DMS 273 treated with DMSO at 0.1 percent for 48 hours (cell line): Measurements from ENCODE around the gene MPEG1.

Experiments used
- DNase-seq: peaks from one replicate; lab custom pipeline; 2025; lab: John Stamatoyannopoulos, UW

Gene MPEG1

DNA sequence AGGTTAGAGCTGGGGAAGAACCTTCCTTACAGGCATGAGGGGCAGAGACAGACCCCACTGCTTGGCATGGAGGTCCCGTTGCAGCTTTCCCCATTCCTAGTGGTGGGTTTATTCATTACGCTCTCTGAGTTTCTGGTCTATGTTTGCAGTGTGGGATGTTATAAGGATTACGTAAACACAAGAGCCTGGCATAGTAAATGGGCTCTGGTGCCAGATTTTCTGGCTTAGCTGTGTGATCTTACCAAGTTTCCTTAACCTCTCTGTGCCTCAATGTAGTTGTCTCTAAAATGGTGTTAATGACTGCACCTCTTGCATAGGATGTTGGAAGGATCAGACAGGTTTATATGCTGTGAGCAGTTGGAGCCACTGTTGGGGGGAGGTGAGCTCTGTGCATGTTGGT, 25.7 kb downstream of the MPEG1 start:
- DNase-seq = no peak

DNA sequence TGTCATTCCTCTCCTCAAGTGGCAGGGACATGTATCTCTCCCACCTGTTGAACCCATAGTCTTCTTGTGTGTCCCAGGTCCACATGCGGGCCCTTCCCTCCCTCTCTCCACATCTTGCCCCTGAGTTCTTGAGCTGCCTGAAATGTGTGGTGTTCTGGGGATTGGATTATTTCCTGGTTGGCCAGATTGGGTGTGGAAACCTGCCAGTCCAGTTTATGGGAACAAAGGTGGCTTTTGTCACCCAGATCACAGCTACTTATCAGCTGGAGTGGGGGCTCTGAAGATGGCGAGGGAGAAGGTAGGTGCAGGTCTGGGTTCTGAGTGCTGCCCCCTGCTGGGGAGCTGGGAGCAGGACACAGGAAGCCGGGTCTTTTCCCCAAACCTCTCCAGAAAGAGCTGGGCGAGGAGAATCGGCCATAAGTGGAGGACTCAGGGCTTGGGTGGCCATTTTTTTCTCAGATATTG, 26.6 kb downstream of the MPEG1 start:
- no peak for DNase-seq

DNA sequence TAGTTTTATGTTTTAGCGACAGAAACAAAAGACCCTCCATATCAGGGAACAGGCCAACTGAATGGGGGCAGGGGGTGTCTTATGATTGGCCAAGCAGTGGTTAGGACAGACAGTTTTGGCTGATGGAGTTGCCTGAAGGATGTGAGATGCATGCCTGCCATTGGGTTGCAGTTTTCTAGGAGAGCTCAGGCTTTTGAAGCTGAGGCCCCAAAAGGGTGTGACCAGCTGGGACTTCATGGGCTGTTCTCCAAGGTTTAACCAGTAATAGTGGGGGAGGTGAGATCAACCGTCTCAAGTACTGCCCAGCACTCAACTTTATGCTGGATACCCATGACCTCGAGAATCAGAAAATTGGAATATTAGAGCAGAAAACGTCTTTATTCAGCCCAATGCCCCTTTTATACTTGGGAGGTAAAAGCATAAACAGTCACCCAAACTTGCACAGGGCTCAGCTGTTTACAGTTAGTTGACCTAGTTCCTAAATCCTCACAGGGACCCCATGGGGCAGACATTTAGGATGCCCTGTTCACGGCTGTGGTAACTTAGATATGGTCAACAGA, 27.3 kb downstream of the MPEG1 start:
- DNase-seq = no peak

DNA sequence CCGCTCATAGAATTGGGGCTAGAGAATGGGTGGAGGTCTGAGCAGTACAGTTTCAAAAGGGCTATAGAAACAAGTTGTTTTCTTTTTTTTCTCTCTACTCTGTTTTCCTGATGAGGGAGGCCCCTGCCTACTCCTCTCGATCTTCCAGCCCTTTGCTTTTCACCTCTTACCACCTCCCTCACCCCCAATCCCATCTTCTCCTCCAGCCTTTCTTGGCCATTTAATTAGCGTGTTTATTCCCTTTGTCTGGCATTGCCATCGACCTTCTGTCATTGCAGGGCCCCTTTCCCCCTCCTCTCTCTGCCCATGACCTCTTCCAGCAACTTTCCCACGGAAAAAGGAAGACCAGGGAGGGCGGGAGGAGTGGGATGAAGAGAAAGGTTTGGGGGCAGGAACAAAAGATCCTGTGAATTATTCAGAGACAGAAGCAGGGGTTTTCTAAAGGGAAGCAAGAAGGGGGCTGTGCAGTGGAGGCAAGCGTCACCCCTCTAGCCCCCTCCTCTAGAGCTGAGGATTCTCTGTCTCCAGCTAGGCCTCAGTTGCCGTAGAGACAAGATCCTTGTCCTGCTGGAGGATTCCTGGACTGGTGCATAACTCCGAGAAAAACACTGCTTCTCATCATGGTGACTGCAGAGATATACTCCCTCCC, 27.9 kb downstream of the MPEG1 start:
- no peak for DNase-seq

DNA sequence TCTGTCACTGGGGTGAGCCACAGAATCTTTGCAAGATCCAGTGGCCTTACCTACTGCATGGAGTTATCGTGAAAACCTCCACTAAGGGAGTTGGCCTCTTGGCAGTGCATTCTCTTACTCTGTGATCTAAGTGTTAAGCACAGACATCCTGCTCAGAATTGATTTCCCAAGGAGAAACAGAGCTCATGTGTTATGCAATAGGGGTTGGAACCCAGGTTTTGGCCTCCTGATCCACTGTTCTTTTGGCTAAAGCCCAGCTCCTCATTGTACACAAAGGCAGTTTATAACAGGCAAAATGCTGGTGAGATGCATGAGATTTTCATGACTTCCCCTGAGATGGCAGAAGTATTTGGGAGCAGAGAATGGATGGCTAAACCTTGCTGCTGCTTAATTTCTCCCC, 29.0 kb downstream of the MPEG1 start:
- no peak for DNase-seq

DNA sequence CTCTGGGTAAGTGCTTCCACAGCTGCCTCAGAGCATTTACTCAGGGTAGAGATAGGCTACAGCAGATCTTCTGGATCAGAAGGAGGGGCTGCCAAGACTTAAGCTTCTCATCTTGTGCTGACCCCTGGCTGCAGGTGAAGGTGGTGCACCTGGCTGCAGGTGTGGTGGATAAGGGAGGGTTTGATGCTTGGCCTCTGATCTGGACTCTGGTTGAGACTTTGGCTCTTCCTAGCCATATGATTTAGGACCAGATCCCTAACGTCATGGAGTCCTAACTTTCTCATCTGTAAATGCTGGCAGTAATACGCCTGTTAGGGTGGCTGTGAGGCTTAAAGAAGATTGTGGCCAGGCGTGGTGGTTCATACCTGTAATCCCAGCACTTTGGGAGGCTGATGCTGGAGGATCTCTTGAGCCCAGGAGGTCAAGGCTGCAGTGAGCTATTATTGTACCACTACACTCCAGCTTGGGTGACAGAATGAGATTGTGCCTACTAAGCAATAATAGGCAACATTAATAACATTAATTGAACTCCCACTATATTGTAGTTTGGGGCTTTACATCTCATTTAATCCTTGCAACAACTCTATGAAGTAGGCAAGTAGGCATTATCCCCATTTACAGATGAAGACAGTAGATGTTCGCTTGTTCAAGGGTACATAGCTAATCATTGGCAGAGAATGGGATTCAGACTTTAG, 30.1 kb downstream of the MPEG1 start:
- DNase-seq = no peak

DNA sequence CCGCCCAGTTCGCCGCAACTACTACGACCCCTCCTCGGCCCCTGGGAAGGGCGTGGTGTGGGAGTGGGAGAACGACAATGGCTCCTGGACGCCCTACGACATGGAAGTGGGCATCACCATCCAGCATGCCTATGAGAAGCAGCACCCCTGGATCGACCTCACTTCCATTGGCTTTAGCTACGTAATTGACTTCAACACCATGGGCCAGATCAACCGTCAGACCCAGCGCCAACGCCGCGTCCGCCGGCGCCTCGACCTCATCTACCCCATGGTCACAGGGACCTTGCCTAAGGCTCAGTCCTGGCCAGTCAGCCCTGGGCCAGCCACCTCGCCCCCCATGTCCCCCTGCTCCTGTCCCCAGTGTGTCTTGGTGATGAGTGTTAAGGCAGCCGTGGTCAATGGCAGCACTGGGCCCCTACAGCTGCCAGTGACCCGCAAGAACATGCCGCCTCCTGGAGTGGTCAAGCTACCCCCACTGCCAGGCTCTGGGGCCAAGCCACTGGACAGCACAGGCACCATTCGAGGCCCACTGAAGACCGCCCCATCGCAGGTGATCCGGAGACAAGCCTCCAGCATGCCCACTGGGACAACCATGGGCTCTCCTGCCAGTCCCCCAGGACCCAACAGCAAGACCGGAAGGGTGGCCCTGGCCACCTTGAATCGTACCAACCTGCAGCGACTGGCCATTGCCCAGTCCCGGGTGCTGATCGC, 30.8 kb downstream of the MPEG1 start:
- DNase-seq = no peak

DNA sequence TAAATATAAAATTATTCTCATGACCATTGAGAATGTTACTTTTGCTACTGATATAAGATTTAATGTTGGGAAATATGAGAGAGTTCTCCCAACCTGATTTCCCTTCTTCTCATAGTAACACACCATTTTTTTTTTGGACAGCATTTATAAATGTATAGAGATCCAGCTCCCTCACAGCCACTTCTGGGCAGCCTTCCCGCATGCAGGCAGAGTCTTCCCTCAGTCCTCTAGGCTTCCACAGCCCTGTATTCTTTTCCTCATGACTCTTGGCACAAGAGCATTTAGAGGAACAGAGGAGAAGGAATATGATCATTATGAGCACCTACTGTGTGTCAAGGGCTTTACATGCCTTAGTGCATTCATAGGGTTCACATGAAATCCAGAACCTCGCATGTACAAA, 31.8 kb downstream of the MPEG1 start:
- no peak for DNase-seq

DNA sequence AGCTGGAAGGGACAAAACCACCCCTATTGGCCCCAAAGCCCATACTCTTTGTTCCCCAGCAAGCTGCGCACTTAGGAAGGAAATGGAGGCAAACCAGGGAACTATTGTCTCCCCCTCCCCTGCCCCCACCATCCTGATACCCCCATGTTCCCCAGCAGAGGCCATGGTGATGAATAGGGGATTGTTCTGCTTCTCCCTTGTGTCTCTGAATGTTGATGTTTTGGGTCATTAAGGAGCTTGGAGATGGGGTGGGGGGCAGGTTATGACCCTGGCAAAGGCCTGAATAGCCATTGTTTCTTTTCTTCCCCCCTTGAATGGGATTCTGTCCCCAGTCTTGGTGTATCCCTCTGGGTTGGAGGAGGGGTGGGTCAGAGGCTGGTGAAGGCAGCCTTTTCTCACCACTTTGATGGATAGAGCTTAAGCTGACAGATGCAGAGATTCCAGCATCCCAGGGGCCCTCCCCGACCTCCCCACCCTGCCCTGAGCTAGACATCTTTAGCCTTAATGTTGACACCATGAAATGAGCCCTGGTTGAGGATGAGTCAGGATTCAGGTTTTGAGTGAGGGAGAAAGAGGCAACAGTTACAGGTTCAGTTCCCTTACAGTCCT, 32.5 kb downstream of the MPEG1 start:
- DNase-seq = no peak

DNA sequence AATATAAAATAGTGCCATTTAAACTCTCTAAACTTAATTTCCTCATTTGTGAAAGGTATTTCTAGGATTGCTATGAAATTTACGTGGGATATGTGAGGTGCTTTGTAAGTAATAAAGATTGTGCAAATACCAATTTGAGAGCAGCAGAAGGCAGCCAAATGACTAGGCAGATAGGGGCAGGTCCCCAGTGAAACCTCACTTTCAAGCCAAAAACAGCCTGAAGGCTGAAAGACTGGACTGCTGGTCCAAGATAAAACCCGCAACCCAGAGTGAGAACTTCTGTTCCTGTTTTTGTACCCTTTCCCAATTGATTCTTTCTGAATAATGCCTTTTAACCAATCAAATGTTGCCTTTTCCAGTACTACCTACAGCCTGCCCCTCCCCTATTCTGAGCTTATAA, 33.6 kb downstream of the MPEG1 start:
- DNase-seq = no peak

DNA sequence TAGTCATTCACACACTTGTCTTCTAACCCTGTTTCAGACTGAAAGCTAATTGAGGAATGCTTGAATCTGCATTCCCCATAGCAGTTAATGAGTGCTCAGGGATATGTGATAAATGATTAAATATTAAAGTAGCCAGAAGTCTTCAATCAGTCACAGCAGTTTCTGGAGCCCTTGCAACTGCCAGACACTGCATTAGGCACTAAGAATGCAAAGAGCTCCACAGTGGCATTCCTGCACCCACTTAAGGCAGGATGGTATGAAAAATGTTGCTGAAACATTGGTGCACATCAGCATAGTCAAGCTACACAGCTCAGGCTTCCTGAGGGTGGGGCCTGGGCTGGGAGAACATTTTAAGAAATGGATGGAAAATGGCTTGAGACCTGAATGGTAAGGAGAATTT, 34.3 kb downstream of the MPEG1 start:
- DNase-seq = no peak

DNA sequence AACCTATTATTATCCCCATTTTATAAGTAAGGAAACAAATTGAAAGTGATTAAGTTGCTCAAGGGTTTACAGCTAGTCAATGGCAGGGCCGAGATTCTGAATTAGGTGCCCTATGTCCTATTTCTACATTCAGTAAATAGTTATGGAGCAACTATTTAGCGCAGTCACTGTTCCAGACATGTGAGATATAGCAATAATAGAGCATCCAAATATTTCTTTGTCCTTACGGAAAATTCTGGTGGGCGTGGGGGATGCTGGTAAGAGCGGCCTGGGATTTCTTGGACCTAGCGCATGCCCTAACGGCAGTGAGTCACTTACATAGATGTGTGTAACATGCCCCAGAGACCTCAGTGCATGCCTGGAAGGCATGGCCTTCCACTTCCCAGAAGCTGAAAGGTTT, 36.4 kb downstream of the MPEG1 start:
- no peak for DNase-seq

DNA sequence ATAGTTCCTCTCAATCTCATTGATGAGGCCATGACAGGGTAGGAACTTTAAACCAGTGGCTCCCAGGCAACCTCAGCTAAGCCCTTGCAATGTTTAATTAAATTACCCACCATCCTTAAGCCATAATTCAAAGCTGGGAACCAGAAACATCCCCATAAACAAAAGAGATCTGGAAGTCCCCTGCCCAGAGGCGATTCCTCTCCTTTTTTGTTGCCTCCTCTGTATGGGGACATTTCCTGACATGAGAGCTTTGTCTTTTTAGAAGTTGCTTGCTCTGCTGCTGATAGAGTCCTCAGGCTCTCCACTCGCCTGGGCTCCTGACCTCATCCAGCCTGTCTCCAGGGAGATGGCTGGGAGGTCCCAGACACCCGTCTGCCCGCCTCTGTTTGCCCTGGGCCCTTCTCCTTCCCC, 37.6 kb downstream of the MPEG1 start:
- DNase-seq = no peak

DNA sequence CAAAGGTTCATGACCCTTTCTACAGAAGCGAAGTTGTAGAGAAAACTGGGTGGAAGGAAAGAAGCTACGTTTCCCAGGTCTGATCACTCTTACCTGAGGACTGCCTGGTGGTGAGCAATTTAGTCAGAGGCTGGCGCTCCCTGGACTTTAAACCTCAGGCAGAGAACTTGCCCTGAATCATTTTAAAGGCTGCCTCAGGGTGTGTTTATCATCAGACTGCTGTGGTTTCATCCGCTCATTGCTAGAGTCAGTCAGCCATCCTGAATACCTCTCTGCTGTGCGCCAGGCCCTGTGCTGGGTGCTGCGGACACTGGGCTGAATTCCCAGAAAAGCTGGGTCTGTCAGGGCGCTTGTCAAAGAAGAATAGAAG, 38.1 kb downstream of the MPEG1 start:
- DNase-seq = no peak

DNA sequence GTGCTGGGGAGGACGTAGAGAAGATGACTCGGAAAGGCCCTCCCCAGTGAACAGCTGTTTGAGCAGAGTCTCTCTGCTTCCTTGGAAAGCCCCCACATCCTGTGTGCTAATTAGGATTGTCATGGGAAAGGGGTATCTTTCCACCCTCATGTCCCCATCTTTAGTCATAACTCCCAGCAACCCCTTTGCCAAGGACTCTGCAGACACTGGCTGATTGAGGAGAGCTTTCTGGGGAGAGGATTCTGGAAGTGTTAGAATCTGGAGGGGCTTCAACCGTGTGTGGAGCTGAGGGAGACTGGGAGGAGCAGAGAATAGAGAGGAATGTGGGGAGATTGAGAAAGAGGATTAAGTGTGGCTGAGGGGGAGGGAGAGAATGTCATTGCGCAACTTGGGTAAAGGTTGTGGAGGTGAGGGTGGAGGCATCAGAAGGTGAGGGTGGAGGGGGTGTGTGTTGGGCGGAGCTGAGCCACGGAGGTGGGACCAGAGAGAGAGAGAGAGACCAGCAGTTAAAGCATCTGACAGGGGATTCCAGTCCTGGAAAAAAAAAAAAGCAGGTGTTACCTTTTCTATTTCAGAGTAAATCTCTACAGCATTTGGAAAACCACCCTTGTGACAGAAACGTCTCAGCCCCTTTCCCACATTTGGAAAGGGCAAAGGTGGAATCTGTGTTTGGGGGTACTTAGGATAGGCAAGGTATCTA, 38.6 kb downstream of the MPEG1 start:
- DNase-seq = no peak

DNA sequence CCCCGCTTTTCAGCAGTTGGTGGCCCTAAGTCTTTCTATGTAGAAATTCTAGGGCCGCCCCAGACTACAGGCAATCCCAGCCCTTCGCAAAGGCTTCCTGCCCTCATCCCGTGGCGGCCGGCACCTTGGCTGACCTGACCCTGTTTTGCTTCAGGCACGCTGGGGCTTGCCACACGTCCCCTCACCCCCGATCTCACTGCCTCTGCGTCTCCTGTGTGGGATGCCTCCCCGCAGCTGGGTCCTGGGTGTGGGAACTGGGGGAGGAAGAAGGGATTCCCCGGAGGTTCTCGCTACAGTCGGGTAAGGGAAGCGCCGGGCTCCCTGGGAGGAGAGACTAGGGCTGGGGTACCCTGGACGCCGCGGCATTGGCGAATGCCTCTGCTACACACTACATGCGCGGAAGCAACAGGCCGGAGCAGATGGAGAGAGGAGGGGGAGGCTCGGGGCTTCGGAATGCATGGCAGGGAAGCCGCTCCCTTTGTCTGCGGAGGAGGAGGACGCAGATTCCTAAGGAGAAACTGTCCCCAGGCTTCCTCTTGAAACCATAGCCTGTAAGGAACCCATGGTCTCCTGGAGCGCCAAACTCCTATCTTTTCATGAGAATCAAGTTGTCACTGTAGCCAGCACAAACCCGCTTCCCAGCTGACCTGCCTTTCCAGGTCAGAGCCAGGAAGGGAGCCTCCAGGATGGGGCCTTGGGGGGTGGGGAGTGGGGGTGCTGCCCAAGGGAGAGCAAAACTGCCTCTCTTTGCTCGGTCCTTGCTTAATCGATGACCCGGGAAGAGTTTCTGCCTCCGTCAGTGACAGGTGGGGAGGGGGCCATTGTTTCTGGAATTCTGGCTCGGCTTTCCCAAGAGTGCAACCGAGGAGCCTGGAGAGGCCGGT, 39.4 kb downstream of the MPEG1 start:
- DNase-seq = no peak

DNA sequence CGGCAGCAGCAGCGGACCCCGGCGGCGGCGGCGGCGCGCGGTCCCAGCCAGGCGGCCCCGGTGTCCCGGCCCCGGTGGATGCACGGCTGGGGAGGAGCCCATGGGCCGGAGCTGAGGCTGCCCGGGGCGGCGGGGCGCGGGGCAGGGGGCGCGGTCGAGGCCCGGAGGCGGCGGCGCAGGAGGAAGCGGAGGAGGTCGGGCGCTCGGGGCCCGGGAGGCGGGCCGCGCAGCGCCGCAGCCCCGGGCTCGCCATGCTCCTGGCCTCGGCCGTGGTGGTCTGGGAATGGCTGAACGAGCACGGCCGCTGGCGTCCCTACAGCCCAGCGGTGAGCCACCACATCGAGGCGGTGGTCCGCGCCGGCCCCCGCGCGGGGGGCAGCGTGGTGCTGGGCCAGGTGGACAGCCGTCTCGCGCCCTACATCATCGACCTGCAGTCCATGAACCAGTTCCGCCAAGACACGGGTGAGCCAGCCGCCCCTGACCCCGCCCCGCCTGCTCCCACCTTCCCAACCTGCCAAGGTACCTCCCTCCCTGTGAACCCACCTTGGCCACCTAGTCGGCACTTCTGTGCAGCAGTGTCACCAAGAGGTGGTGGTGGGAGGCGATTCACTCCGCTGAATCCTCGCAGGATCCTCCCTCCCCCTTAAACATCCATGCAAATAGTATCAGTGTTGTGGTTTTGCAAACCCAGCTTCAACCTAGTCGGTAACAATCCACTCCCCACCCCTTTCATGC, 40.2 kb downstream of the MPEG1 start:
- DNase-seq = no peak

DNA sequence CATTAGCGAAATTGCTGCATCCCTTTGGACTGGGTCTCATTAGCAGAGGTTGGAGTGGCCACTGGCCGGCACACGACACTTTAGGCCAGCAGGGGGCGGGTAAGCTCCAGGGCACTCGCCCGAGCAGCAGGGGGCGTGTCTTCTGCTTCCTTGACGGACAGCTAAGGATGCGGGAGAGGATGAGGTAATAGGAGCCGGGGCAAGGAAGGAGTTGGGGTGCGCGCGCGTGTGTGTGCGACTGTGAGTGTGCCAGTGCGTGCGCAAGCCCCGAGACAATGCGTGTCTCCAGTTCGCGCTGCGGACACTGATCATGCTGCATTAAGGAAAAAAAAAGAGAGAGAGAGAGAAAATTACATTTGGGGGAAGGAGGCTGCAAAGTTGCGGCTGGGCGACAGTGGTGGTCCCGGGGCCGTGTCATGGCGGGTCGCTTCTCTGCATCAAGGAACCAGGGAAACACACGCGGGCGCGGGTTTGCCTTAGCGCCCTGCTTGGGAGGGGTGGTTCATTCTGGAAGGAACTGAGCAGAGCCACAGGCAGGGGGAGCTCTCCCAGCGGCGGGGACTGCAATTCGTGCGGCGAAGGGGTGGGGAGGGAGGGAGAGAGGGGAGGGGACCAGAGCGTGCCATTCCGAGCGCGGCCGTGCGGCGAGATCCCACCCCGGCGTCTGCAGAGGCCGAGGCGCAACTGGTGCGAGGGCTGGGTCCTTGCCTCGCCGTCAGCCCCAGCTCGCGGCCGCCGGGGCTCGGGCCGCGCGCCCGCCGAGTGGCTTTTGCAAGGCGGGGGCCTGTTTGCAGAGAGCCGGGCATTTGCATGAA, 41.0 kb downstream of the MPEG1 start, which contains the start of gene DTX4:
DTX4 (plus strand) TSS at position 625 of the 815 bp plus-strand sequence. CDS start 464 bp downstream, outside the sequence.
- peak; percentile 52 for DNase-seq

DNA sequence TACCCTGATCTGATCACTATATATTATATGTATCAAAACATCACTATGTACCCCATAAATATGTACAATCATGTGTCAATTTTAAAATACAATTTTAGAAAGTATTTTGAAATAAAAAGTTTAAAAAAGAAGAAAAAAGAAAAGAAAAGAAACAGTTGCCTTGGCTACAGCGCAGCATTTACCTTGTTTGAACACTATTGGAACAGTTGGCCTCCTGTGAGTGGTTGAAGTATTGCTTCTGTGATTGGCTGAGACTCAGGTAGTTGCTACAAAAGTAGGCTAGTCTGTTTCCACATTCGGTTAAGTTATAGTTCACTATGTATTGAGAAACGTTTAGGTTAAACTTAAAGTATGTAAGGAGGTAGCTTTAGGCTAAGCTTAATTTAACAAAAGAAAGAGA, 48.7 kb downstream of the MPEG1 start:
- no peak for DNase-seq
